Neural cell (in vitro differentiated cells): ENCODE results near the gene LIPK.

Source experiments
- EP300 ChIP-seq: fragments of 450-650 bp; conservative IDR thresholded peaks from 2 replicates; pipeline ENCODE4 v1.6.1; 2014; ENCODE audit warnings: antibody characterized with exemption, mild to moderate bottlenecking, moderate library complexity; ENCODE audit not compliant: poor library complexity, severe bottlenecking
- EZH2 ChIP-seq: fragments of 200-600, 300-800 bp; shearing (Covaris generic), sonication (generic); IDR thresholded peaks from 2 replicates; pipeline ENCODE4 v1.6.1; 2014; ENCODE audit warnings: antibody characterized with exemption, low read length, borderline replicate concordance, mild to moderate bottlenecking; ENCODE audit not compliant: insufficient read depth, poor library complexity, severe bottlenecking
- MXI1 ChIP-seq: fragments of 450-650 bp; conservative IDR thresholded peaks from 2 replicates; pipeline ENCODE4 v1.6.1; 2014; ENCODE audit warnings: antibody characterized with exemption, mild to moderate bottlenecking; ENCODE audit not compliant: poor library complexity, severe bottlenecking
- POLR2AphosphoS5 ChIP-seq: IDR thresholded peaks from 2 replicates; pipeline ENCODE4 v1.6.1; 2012
- RAD21 ChIP-seq: fragments of 450-650 bp; conservative IDR thresholded peaks from 2 replicates; pipeline ENCODE4 v1.6.1; 2014; ENCODE audit warnings: antibody characterized with exemption, mild to moderate bottlenecking, moderate library complexity
- TAF1 ChIP-seq: IDR thresholded peaks from 2 replicates; pipeline ENCODE4 v1.6.1; 2012; ENCODE audit warnings: low read depth
- TF ChIP-seq, protein P1 (sequence below): fragments of 450-650 bp; IDR thresholded peaks from 2 replicates; pipeline ENCODE4 v1.5.1; 2014; ENCODE audit warnings: antibody characterized with exemption, mild to moderate bottlenecking, moderate library complexity; ENCODE audit not compliant: poor library complexity, severe bottlenecking
- TF ChIP-seq, protein P2 (sequence below): IDR thresholded peaks from 2 replicates; pipeline ENCODE4 v1.6.1; 2012; ENCODE audit warnings: borderline replicate concordance

DNA sequence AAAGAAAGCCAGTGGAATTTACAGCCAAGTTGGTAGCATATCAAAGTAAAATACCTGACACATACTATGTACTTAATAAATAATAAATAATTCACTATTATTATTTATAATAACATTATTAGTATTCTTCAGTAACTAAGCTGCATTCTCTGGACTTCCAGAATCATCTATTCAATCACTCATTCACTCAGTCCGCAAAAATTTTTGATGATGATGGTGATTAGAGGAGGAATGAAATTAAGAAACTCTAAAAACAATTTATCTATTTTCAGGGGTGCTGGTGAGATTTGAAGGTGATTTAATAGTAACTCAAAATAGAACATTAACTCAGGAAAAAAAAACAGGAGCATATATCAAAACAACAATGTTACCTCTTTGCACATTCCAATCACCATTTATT, 50.6 kb downstream of the LIPK start:
- TF ChIP-seq, protein P1, sequence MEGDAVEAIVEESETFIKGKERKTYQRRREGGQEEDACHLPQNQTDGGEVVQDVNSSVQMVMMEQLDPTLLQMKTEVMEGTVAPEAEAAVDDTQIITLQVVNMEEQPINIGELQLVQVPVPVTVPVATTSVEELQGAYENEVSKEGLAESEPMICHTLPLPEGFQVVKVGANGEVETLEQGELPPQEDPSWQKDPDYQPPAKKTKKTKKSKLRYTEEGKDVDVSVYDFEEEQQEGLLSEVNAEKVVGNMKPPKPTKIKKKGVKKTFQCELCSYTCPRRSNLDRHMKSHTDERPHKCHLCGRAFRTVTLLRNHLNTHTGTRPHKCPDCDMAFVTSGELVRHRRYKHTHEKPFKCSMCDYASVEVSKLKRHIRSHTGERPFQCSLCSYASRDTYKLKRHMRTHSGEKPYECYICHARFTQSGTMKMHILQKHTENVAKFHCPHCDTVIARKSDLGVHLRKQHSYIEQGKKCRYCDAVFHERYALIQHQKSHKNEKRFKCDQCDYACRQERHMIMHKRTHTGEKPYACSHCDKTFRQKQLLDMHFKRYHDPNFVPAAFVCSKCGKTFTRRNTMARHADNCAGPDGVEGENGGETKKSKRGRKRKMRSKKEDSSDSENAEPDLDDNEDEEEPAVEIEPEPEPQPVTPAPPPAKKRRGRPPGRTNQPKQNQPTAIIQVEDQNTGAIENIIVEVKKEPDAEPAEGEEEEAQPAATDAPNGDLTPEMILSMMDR, result no peak
- TF ChIP-seq POLR2AphosphoS5 (no peak), EP300 (no peak), RAD21 (no peak), EZH2 (no peak), TAF1 (no peak), MXI1 (no peak)
- TF ChIP-seq, protein P2, sequence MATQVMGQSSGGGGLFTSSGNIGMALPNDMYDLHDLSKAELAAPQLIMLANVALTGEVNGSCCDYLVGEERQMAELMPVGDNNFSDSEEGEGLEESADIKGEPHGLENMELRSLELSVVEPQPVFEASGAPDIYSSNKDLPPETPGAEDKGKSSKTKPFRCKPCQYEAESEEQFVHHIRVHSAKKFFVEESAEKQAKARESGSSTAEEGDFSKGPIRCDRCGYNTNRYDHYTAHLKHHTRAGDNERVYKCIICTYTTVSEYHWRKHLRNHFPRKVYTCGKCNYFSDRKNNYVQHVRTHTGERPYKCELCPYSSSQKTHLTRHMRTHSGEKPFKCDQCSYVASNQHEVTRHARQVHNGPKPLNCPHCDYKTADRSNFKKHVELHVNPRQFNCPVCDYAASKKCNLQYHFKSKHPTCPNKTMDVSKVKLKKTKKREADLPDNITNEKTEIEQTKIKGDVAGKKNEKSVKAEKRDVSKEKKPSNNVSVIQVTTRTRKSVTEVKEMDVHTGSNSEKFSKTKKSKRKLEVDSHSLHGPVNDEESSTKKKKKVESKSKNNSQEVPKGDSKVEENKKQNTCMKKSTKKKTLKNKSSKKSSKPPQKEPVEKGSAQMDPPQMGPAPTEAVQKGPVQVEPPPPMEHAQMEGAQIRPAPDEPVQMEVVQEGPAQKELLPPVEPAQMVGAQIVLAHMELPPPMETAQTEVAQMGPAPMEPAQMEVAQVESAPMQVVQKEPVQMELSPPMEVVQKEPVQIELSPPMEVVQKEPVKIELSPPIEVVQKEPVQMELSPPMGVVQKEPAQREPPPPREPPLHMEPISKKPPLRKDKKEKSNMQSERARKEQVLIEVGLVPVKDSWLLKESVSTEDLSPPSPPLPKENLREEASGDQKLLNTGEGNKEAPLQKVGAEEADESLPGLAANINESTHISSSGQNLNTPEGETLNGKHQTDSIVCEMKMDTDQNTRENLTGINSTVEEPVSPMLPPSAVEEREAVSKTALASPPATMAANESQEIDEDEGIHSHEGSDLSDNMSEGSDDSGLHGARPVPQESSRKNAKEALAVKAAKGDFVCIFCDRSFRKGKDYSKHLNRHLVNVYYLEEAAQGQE, result no peak
